ENCODE measurements around the gene DIPK1B.

The DIPK1B gene

GRCh38 chr9:136673088-136673974, 39.0 kb upstream of the DIPK1B start:
- DNase-seq = no peak

- DNase-seq = no peak
These were observed 38.2 kb upstream of the DIPK1B start for GRCh38 chr9:136673975-136674785.

GRCh38 chr9:136674786-136675349, 37.5 kb upstream of the DIPK1B start:
- no peak for DNase-seq

GRCh38 chr9:136675477-136676296, 36.7 kb upstream of the DIPK1B start:
- no peak for DNase-seq

- DNase-seq = no peak
These were observed 36.0 kb upstream of the DIPK1B start for GRCh38 chr9:136676297-136676794.

GRCh38 chr9:136676920-136677686, 35.3 kb upstream of the DIPK1B start:
- DNase-seq = no peak

- no peak for DNase-seq
These were observed 34.3 kb upstream of the DIPK1B start for GRCh38 chr9:136678034-136678433.

GRCh38 chr9:136678624-136679023, 33.7 kb upstream of the DIPK1B start:
- DNase-seq = no peak

GRCh38 chr9:136679431-136679941, 32.9 kb upstream of the DIPK1B start:
- DNase-seq = no peak

- no peak for DNase-seq
These were observed 31.3 kb upstream of the DIPK1B start for GRCh38 chr9:136681029-136681428.

- DNase-seq = no peak
These were observed 30.2 kb upstream of the DIPK1B start for GRCh38 chr9:136681945-136682699.

GRCh38 chr9:136682710-136683109, 29.7 kb upstream of the DIPK1B start:
- DNase-seq = no peak

GRCh38 chr9:136683173-136683745, 29.1 kb upstream of the DIPK1B start:
- no peak for DNase-seq

GRCh38 chr9:136683755-136684154, 28.6 kb upstream of the DIPK1B start:
- no peak for DNase-seq

GRCh38 chr9:136684339-136684738, 28.0 kb upstream of the DIPK1B start:
- no peak for DNase-seq

- no peak for DNase-seq
These were observed 27.6 kb upstream of the DIPK1B start for GRCh38 chr9:136684799-136685198.

GRCh38 chr9:136685216-136685615, 27.2 kb upstream of the DIPK1B start:
- no peak for DNase-seq

GRCh38 chr9:136685790-136686533, 26.4 kb upstream of the DIPK1B start:
- no peak for DNase-seq

GRCh38 chr9:136686534-136686793, 25.9 kb upstream of the DIPK1B start:
- no peak for DNase-seq

Measured in NCI-H1694 (cell line).